Measurements from ENCODE around the gene MAN2A2. TPM values are rescaled to one million over a fixed set of nuclear protein-coding genes. Genes with fewer than 3 reads are reported as not detected.

Gene MAN2A2
- total RNA-seq, 1 experiment from 2014 or later: 27.4 TPM

DNA sequence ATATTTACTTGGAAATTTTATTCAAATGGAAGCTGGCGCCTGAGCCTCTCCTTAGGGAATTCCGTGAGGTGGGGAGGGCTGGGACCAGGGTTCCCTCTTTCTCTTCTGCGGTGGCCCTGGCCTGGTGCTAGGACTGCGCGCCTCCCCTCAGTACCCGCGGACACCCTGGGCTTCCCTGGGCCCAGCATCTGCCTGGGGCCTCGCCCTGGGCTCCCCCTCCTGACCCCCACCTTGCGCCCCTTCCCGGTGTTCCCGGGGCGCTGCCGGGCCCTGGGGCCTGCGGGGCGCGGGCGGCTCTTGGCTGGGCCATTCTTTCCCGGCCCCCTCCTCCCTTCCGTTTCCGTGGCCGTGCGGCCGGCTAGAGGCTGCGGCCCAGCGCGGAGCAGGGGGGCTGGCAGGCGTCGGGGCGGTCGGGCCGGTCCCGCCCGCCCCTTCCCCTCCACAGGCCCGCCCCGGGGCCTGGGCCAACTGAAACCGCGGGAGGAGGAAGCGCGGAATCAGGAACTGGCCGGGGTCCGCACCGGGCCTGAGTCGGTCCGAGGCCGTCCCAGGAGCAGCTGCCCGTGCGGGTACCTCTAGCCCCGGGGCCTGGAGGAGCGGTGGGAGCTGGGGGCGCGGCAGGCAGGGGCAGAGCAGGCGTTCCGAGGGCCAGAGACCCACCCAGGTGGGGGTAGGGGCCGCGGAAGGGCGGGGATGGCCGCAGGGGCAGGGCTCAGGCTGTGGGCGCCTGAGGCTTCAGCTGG lies 19.0 kb upstream of the MAN2A2 start, which contains the start of gene FES:
Gene FES (plus strand): TSS at position 529 of the 743 bp plus-strand sequence. CDS start 542 bp downstream, outside the sequence.
- H3K9me3 Mint-ChIP-seq: no peaks in the 10 kb centered on the region
- Histone ChIP-seq H3K4me2 (ENCODE audit: insufficient read depth, insufficient read length, low read length) (peak within 1 kb of the TSS; percentile 8), H3K23me2 (ENCODE audit: insufficient read length, low read depth, low read length, poor library complexity, severe bottlenecking) (peaks cover 7% of the 10 kb centered on the region), H3K14ac (ENCODE audit: insufficient read depth, low read length) (peak within 1 kb of the TSS; percentile 74), H3K56ac (ENCODE audit: insufficient read length, low read depth, low read length) (no peak within 1 kb of the TSS), H3K23ac (ENCODE audit: insufficient read length, low read depth, low read length) (no peak within 1 kb of the TSS), H2AFZ (ENCODE audit: low read length) (no peak within 1 kb of the TSS), H3K9me3 (ENCODE audit: control insufficient read depth, low read depth, low read length) (no peaks in the 10 kb centered on the region), H2BK120ac (ENCODE audit: low read depth, low read length, poor library complexity, severe bottlenecking) (no peak within 1 kb of the TSS), H2BK5ac (ENCODE audit: insufficient read length, low read length) (no peak within 1 kb of the TSS), H3K79me2 (ENCODE audit: insufficient read depth, low read length) (no peaks in the 10 kb centered on the region), H4K91ac (ENCODE audit: insufficient read length, low read depth, low read length) (no peak within 1 kb of the TSS), H3K18ac (ENCODE audit: insufficient read length, low read depth, low read length) (peak within 1 kb of the TSS; percentile 57), H3T11ph (ENCODE audit: low read length) (no peak within 1 kb of the TSS), H3K9ac (ENCODE audit: extremely low read depth, insufficient read length, low read length) (no peak within 1 kb of the TSS), H2BK20ac (ENCODE audit: low read depth, low read length, poor library complexity, severe bottlenecking) (no peak within 1 kb of the TSS), H4K20me1 (ENCODE audit: control insufficient read depth, insufficient read depth, insufficient read length) (no peaks in the 10 kb centered on the region), H2BK12ac (ENCODE audit: insufficient read length, low read depth, low read length) (no peak within 1 kb of the TSS), H2AK5ac (ENCODE audit: insufficient read length, low read length) (no peak within 1 kb of the TSS), H3K4me1 (ENCODE audit: insufficient read depth, low read length) (no peaks in the 10 kb centered on the region), H3K27ac (ENCODE audit: insufficient read length, low read depth, low read length) (no peak within 1 kb of the TSS), H3K4ac (ENCODE audit: low read depth, low read length) (no peak within 1 kb of the TSS), H2BK15ac (ENCODE audit: low read depth, low read length) (no peak within 1 kb of the TSS), H4K5ac (ENCODE audit: insufficient read length, low read depth, low read length) (no peak within 1 kb of the TSS), H3K79me1 (ENCODE audit: insufficient read depth, low read depth, low read length, poor library complexity, severe bottlenecking) (no peaks in the 10 kb centered on the region), H4K8ac (replicated peaks; ENCODE audit: insufficient read length, low read depth, low read length) (no peak within 1 kb of the TSS), H3K27me3 (ENCODE audit: insufficient read depth, low read length) (no peaks in the 10 kb centered on the region)
- TF ChIP-seq, protein P1, sequence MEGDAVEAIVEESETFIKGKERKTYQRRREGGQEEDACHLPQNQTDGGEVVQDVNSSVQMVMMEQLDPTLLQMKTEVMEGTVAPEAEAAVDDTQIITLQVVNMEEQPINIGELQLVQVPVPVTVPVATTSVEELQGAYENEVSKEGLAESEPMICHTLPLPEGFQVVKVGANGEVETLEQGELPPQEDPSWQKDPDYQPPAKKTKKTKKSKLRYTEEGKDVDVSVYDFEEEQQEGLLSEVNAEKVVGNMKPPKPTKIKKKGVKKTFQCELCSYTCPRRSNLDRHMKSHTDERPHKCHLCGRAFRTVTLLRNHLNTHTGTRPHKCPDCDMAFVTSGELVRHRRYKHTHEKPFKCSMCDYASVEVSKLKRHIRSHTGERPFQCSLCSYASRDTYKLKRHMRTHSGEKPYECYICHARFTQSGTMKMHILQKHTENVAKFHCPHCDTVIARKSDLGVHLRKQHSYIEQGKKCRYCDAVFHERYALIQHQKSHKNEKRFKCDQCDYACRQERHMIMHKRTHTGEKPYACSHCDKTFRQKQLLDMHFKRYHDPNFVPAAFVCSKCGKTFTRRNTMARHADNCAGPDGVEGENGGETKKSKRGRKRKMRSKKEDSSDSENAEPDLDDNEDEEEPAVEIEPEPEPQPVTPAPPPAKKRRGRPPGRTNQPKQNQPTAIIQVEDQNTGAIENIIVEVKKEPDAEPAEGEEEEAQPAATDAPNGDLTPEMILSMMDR (conservative IDR thresholded peaks at IDR 0.05): no peak
- peak; percentile 61 for DNase-seq
- H3K27me3 Mint-ChIP-seq (ENCODE audit: low read depth): no peaks in the 10 kb centered on the region
- peaks cover 14 to 21% of the 10 kb centered on the region in 2 experiments for H3K4me1 Mint-ChIP-seq
- H3K27ac Mint-ChIP-seq: peak within 1 kb of the TSS in 2 of 3 experiments; percentile 49 to 77; a peak in 2 of 7 replicates
- H3K4me3 Mint-ChIP-seq: peak within 1 kb of the TSS; percentile 40 to 51; a peak in 3 of 5 replicates
- peaks cover 5 to 17% (median 6%) of the 10 kb centered on the region in 3 experiments; a peak in 4 of 7 replicates for H3K36me3 Mint-ChIP-seq (ENCODE audit: insufficient read depth in 1 of 3, low read depth in 3 of 3)
- WGBS (ENCODE audit: extremely low coverage, insufficient read length, low lambda C conversion rate): no CpG with 5 or more reads among the region's 58 CpGs

All from H9 (cell line).